Gastroesophageal sphincter (tissue), 4 donors: ENCODE results near the gene FAXC. TPM values are rescaled to one million over a fixed set of nuclear protein-coding genes. Genes with fewer than 3 reads are reported as not detected.

ENCODE experiments used
- ATAC-seq: fragments of 150-250 bp; one replicate; pipeline ENCODE4 v1.9.1; 2016; ENCODE audit warnings: mild to moderate bottlenecking, moderate library complexity
- H3K27ac ChIP-seq, 4 donors: fragments of 200-600 bp; sonication (generic) in 3 of 4; 1 replicate in 3 of 4; 2 replicates in 1 of 4; pipeline ENCODE4 v1.5.1; 2016 to 2019
- H3K27me3 ChIP-seq: fragments of 200-600 bp; sonication (generic); one replicate; pipeline ENCODE4 v1.5.1; 2019
- H3K36me3 ChIP-seq, 2 donors: fragments of 200-600 bp; sonication (generic); one replicate each; pipeline ENCODE4 v1.5.1; 2019; ENCODE audit warnings: control low read depth in 1 of 2
- H3K4me1 ChIP-seq, 3 donors: fragments of 200-600 bp; sonication (generic); 1 replicate in 2 of 3; 2 replicates in 1 of 3; pipeline ENCODE4 v1.5.1; 2016 to 2019; ENCODE audit warnings: control low read depth in 2 of 3
- H3K4me3 ChIP-seq, 2 donors: fragments of 200-600 bp; sonication (generic); one replicate each; pipeline ENCODE4 v1.5.1; 2019; ENCODE audit warnings: mild to moderate bottlenecking in 1 of 2, moderate library complexity in 1 of 2
- H3K9me3 ChIP-seq, 3 donors: fragments of 200-600 bp; sonication (generic); one replicate each; pipeline ENCODE4 v1.5.1; 2017 to 2019; ENCODE audit warnings: control low read depth in 2 of 3
- CTCF ChIP-seq, 4 experiments: fragments of 200-600 bp in 2 of 4; fragments of 450-650 bp in 2 of 4; sonication (generic) in 1 of 4; IDR thresholded peaks; one replicate each; pipeline ENCODE4 v1.5.1; 2017 to 2019; ENCODE audit warnings: antibody characterized with exemption in 4 of 4, mild to moderate bottlenecking in 2 of 4, moderate library complexity in 2 of 4
- EP300 ChIP-seq: sonication (generic); formaldehyde crosslinking; IDR thresholded peaks from one replicate; pipeline ENCODE4 v1.6.1; 2017; ENCODE audit warnings: antibody characterized with exemption, mild to moderate bottlenecking
- POLR2A ChIP-seq, 2 donors: fragments of 450-650 bp; IDR thresholded peaks; one replicate each; pipeline ENCODE4 v1.6.1; 2017; ENCODE audit warnings: antibody characterized with exemption in 2 of 2, mild to moderate bottlenecking in 2 of 2, moderate library complexity in 1 of 2
- POLR2AphosphoS5 ChIP-seq: sonication (generic); formaldehyde crosslinking; IDR thresholded peaks from one replicate; pipeline ENCODE4 v1.6.1; 2017; ENCODE audit warnings: antibody characterized with exemption
- WGBS, 2 donors: methylation state at CpG; one replicate each; pipeline ENCODE4 v1.1.5; 2018; ENCODE audit warnings: low coverage in 1 of 2; 5-methylcytosine and 5-hydroxymethylcytosine counted together
- total RNA-seq, 4 donors: library from RNA; depleted of rRNA; stranded (reverse); fragments of >200 nt; gene quantifications; one replicate each; pipeline ENCODE4 v1.1.0, GENCODE V29; 2016

Gene FAXC
- total RNA-seq, result 10 to 100 TPM; 18.4 to 48.4 (median 22.6) TPM

- peaks cover 0 to 51% (median 0%) of the 10 kb centered on the region in 3 donors for H3K4me1 ChIP-seq
- WGBS, 2 donors, result 0% methylated on average over 7 of the region's 108 CpGs; no CpG with 5 or more reads in 1 of the 2 donors
- TF ChIP-seq EP300, result no peak
- peak; percentile 18 to 69 (median 45) for TF ChIP-seq CTCF (IDR thresholded peaks at IDR 0.05)
- TF ChIP-seq POLR2A (IDR thresholded peaks at IDR 0.05), result peak in 1 of 2 donors; percentile 43
- no peak for TF ChIP-seq POLR2AphosphoS5
- ATAC-seq, result peak; percentile 80
- peak within 1 kb of the TSS; percentile 88 to 93 for H3K4me3 ChIP-seq
- H3K27me3 ChIP-seq, result peaks cover 7% of the 10 kb centered on the region
- H3K9me3 ChIP-seq, result no peaks in the 10 kb centered on the region
- H3K27ac ChIP-seq, result peak within 1 kb of the TSS; percentile 82 to 97 (median 94)
- H3K36me3 ChIP-seq, result no peaks in the 10 kb centered on the region
These were observed at the start of gene FAXC for GRCh38 chr6:99349171-99350141. FAXC (minus strand) TSS chr6:99349674; CDS start chr6:99349372, 302 bp downstream.

- 33% methylated on average over 1 of the region's 1 CpG; no CpG with 5 or more reads in 1 of the 2 donors for WGBS, 2 donors
- TF ChIP-seq POLR2A (IDR thresholded peaks at IDR 0.05) (no peak), EP300 (no peak), CTCF (IDR thresholded peaks at IDR 0.05) (no peak), POLR2AphosphoS5 (no peak)
- Histone ChIP-seq H3K36me3 (peaks cover 5 to 53% of the 10 kb centered on the region in 2 donors), H3K4me3 (no peak overlapping the region), H3K9me3 (no peaks in the 10 kb centered on the region), H3K4me1 (peaks cover 0 to 18% (median 6%) of the 10 kb centered on the region in 3 donors), H3K27ac (no peak overlapping the region), H3K27me3 (no peaks in the 10 kb centered on the region)
- ATAC-seq, result no peak
These were observed 47.8 kb upstream of the FAXC start for GRCh38 chr6:99397287-99397686.

- H3K27me3 ChIP-seq, result no peaks in the 10 kb centered on the region
- peak within 1 kb of the TSS; percentile 65 to 82 for H3K4me3 ChIP-seq
- H3K9me3 ChIP-seq, result no peaks in the 10 kb centered on the region
- H3K36me3 ChIP-seq, result peaks cover 0 to 19% of the 10 kb centered on the region in 2 donors
- H3K27ac ChIP-seq, result peak within 1 kb of the TSS; percentile 49 to 90 (median 88)
- WGBS, 2 donors, result 1 to 14% methylated on average over 25 to 32 of the region's 56 CpGs
- TF ChIP-seq CTCF (IDR thresholded peaks at IDR 0.05) (peak in 1 of 4 experiments; percentile 10), POLR2A (IDR thresholded peaks at IDR 0.05) (no peak), EP300 (no peak), POLR2AphosphoS5 (peak; percentile 7)
- peaks cover 0 to 19% (median 6%) of the 10 kb centered on the region in 3 donors for H3K4me1 ChIP-seq
- ATAC-seq, result peak; percentile 76
These were observed 44.4 kb upstream of the FAXC start, which contains the start of gene COQ3 for GRCh38 chr6:99393698-99394531. COQ3 (minus strand) TSS chr6:99394195; CDS start chr6:99394179, 16 bp downstream.

GRCh38 chr6:99393366-99393697, 43.9 kb upstream of the FAXC start:
- ATAC-seq, result no peak
- Histone ChIP-seq H3K36me3 (peaks cover 0 to 13% of the 10 kb centered on the region in 2 donors), H3K4me1 (peaks cover 0 to 19% (median 6%) of the 10 kb centered on the region in 3 donors), H3K9me3 (no peaks in the 10 kb centered on the region), H3K4me3 (peak overlapping the region; percentile 65 to 82), H3K27ac (peak overlapping the region; percentile 49 to 90 (median 88)), H3K27me3 (no peaks in the 10 kb centered on the region)
- TF ChIP-seq POLR2A (IDR thresholded peaks at IDR 0.05), result no peak
- 0 to 5% methylated on average over 2 of the region's 2 CpGs for WGBS, 2 donors

GRCh38 chr6:99390896-99391295, 41.4 kb upstream of the FAXC start:
- Histone ChIP-seq H3K4me3 (no peak overlapping the region), H3K9me3 (no peaks in the 10 kb centered on the region), H3K27me3 (no peaks in the 10 kb centered on the region), H3K36me3 (no peaks in the 10 kb centered on the region), H3K4me1 (peaks cover 0 to 19% (median 6%) of the 10 kb centered on the region in 3 donors), H3K27ac (no peak overlapping the region)
- TF ChIP-seq CTCF (IDR thresholded peaks at IDR 0.05) (no peak), EP300 (no peak), POLR2AphosphoS5 (no peak), POLR2A (IDR thresholded peaks at IDR 0.05) (no peak)
- ATAC-seq, result no peak
- 85 to 100% methylated on average over 1 to 3 of the region's 3 CpGs for WGBS, 2 donors
